ENCODE results near the gene ZNF524.

Gene ZNF524

GRCh38 chr19:55619286-55619685 lies 19.2 kb downstream of the ZNF524 start:
- no peak overlapping the region for H3K4me3 ChIP-seq (ENCODE audit: low read length)
- H3K27me3 ChIP-seq (ENCODE audit: insufficient read depth, low read length, poor library complexity): no peaks in the 10 kb centered on the region
- H3K36me3 ChIP-seq (ENCODE audit: control insufficient read depth, insufficient read depth, low read length): peaks cover 4% of the 10 kb centered on the region
- no peaks in the 10 kb centered on the region for H3K79me2 ChIP-seq (ENCODE audit: control insufficient read depth, insufficient read depth, low read length)
- no peak overlapping the region for H3K9ac ChIP-seq (ENCODE audit: low read length)
- H3K4me1 ChIP-seq (ENCODE audit: control insufficient read depth, low read depth, low read length): no peaks in the 10 kb centered on the region
- no peak overlapping the region for H4K5ac ChIP-seq (ENCODE audit: low read length)
- H2BK15ac ChIP-seq (replicated peaks; ENCODE audit: low read depth): no peak overlapping the region
- H3K27ac ChIP-seq (ENCODE audit: low read depth, low read length): no peak overlapping the region
- no peak for DNase-seq
- H3K4ac ChIP-seq (ENCODE audit: low read depth, low read length): no peak overlapping the region
- H3K18ac ChIP-seq (ENCODE audit: low read length): no peak overlapping the region
- H2AK5ac ChIP-seq (ENCODE audit: low read length): no peak overlapping the region
- H3K23ac ChIP-seq (ENCODE audit: low read length): no peak overlapping the region
- no peak overlapping the region for H4K8ac ChIP-seq (ENCODE audit: low read depth, low read length)
- H2BK5ac ChIP-seq (ENCODE audit: low read length): no peak overlapping the region
- no CpG with 5 or more reads among the region's 3 CpGs for WGBS (ENCODE audit: extremely low coverage, insufficient coverage, low lambda C conversion rate)
- H3K79me1 ChIP-seq (ENCODE audit: low read length): peaks cover 3% of the 10 kb centered on the region
- no peak overlapping the region for H2BK120ac ChIP-seq (ENCODE audit: low read depth, low read length)
- no peak overlapping the region for H3K4me2 ChIP-seq (ENCODE audit: low read length)
- H3K56ac ChIP-seq (ENCODE audit: low read length): no peak overlapping the region

GRCh38 chr19:55620410-55621204 lies 20.5 kb downstream of the ZNF524 start:
- H2BK15ac ChIP-seq (replicated peaks; ENCODE audit: low read depth): no peak overlapping the region
- WGBS (ENCODE audit: extremely low coverage, insufficient coverage, low lambda C conversion rate): no CpG with 5 or more reads among the region's 12 CpGs
- H2BK5ac ChIP-seq (ENCODE audit: low read length): no peak overlapping the region
- no peak overlapping the region for H3K4me3 ChIP-seq (ENCODE audit: low read length)
- no peak overlapping the region for H3K23ac ChIP-seq (ENCODE audit: low read length)
- no peaks in the 10 kb centered on the region for H3K79me2 ChIP-seq (ENCODE audit: control insufficient read depth, insufficient read depth, low read length)
- H4K8ac ChIP-seq (ENCODE audit: low read depth, low read length): no peak overlapping the region
- no peaks in the 10 kb centered on the region for H3K27me3 ChIP-seq (ENCODE audit: insufficient read depth, low read length, poor library complexity)
- no peak overlapping the region for H3K56ac ChIP-seq (ENCODE audit: low read length)
- no peak for DNase-seq
- no peak overlapping the region for H2AK5ac ChIP-seq (ENCODE audit: low read length)
- no peaks in the 10 kb centered on the region for H3K4me1 ChIP-seq (ENCODE audit: control insufficient read depth, low read depth, low read length)
- peaks cover 2% of the 10 kb centered on the region for H3K36me3 ChIP-seq (ENCODE audit: control insufficient read depth, insufficient read depth, low read length)
- H3K4ac ChIP-seq (ENCODE audit: low read depth, low read length): no peak overlapping the region
- H3K9ac ChIP-seq (ENCODE audit: low read length): no peak overlapping the region
- no peak overlapping the region for H3K4me2 ChIP-seq (ENCODE audit: low read length)
- no peak overlapping the region for H3K27ac ChIP-seq (ENCODE audit: low read depth, low read length)
- no peak overlapping the region for H3K18ac ChIP-seq (ENCODE audit: low read length)
- H2BK120ac ChIP-seq (ENCODE audit: low read depth, low read length): no peak overlapping the region
- H3K79me1 ChIP-seq (ENCODE audit: low read length): peaks cover 3% of the 10 kb centered on the region
- H4K5ac ChIP-seq (ENCODE audit: low read length): no peak overlapping the region

GRCh38 chr19:55621205-55621672 lies 21.2 kb downstream of the ZNF524 start:
- H3K79me1 ChIP-seq (ENCODE audit: low read length): peaks cover 3% of the 10 kb centered on the region
- peaks cover 2% of the 10 kb centered on the region for H3K36me3 ChIP-seq (ENCODE audit: control insufficient read depth, insufficient read depth, low read length)
- no peak overlapping the region for H3K18ac ChIP-seq (ENCODE audit: low read length)
- no peaks in the 10 kb centered on the region for H3K79me2 ChIP-seq (ENCODE audit: control insufficient read depth, insufficient read depth, low read length)
- no peak overlapping the region for H2AK5ac ChIP-seq (ENCODE audit: low read length)
- H3K23ac ChIP-seq (ENCODE audit: low read length): no peak overlapping the region
- DNase-seq: no peak
- no peak overlapping the region for H4K8ac ChIP-seq (ENCODE audit: low read depth, low read length)
- no peak overlapping the region for H3K9ac ChIP-seq (ENCODE audit: low read length)
- H3K27ac ChIP-seq (ENCODE audit: low read depth, low read length): no peak overlapping the region
- WGBS (ENCODE audit: extremely low coverage, insufficient coverage, low lambda C conversion rate): no CpG with 5 or more reads among the region's 9 CpGs
- H2BK120ac ChIP-seq (ENCODE audit: low read depth, low read length): no peak overlapping the region
- H3K4me1 ChIP-seq (ENCODE audit: control insufficient read depth, low read depth, low read length): no peaks in the 10 kb centered on the region
- H2BK15ac ChIP-seq (replicated peaks; ENCODE audit: low read depth): no peak overlapping the region
- H3K56ac ChIP-seq (ENCODE audit: low read length): no peak overlapping the region
- no peak overlapping the region for H3K4ac ChIP-seq (ENCODE audit: low read depth, low read length)
- H3K4me2 ChIP-seq (ENCODE audit: low read length): no peak overlapping the region
- H3K4me3 ChIP-seq (ENCODE audit: low read length): no peak overlapping the region
- no peak overlapping the region for H4K5ac ChIP-seq (ENCODE audit: low read length)
- H3K27me3 ChIP-seq (ENCODE audit: insufficient read depth, low read length, poor library complexity): no peaks in the 10 kb centered on the region
- no peak overlapping the region for H2BK5ac ChIP-seq (ENCODE audit: low read length)

- Histone ChIP-seq H3K23ac (ENCODE audit: low read length) (no peak overlapping the region), H3K9ac (ENCODE audit: low read length) (no peak overlapping the region), H3K79me2 (ENCODE audit: control insufficient read depth, insufficient read depth, low read length) (no peaks in the 10 kb centered on the region), H3K79me1 (ENCODE audit: low read length) (peaks cover 3% of the 10 kb centered on the region), H3K27me3 (ENCODE audit: insufficient read depth, low read length, poor library complexity) (no peaks in the 10 kb centered on the region), H3K36me3 (ENCODE audit: control insufficient read depth, insufficient read depth, low read length) (peaks cover 2% of the 10 kb centered on the region), H3K56ac (ENCODE audit: low read length) (no peak overlapping the region), H3K27ac (ENCODE audit: low read depth, low read length) (no peak overlapping the region), H2BK120ac (ENCODE audit: low read depth, low read length) (no peak overlapping the region), H2AK5ac (ENCODE audit: low read length) (no peak overlapping the region), H3K4me3 (ENCODE audit: low read length) (no peak overlapping the region), H3K4me2 (ENCODE audit: low read length) (no peak overlapping the region), H3K18ac (ENCODE audit: low read length) (no peak overlapping the region), H3K4ac (ENCODE audit: low read depth, low read length) (no peak overlapping the region), H2BK5ac (ENCODE audit: low read length) (no peak overlapping the region), H4K8ac (ENCODE audit: low read depth, low read length) (no peak overlapping the region), H3K4me1 (ENCODE audit: control insufficient read depth, low read depth, low read length) (no peaks in the 10 kb centered on the region), H2BK15ac (replicated peaks; ENCODE audit: low read depth) (no peak overlapping the region), H4K5ac (ENCODE audit: low read length) (no peak overlapping the region)
- DNase-seq: no peak
- WGBS (ENCODE audit: extremely low coverage, insufficient coverage, low lambda C conversion rate): no CpG with 5 or more reads among the region's 55 CpGs
These were observed 21.7 kb downstream of the ZNF524 start for GRCh38 chr19:55621673-55622231.

- H2BK5ac ChIP-seq (ENCODE audit: low read length): no peak overlapping the region
- WGBS (ENCODE audit: extremely low coverage, insufficient coverage, low lambda C conversion rate): no CpG with 5 or more reads among the region's 40 CpGs
- H3K4ac ChIP-seq (ENCODE audit: low read depth, low read length): no peak overlapping the region
- H3K9ac ChIP-seq (ENCODE audit: low read length): no peak overlapping the region
- no peak overlapping the region for H4K5ac ChIP-seq (ENCODE audit: low read length)
- no peak for DNase-seq
- H3K4me2 ChIP-seq (ENCODE audit: low read length): no peak overlapping the region
- H3K27ac ChIP-seq (ENCODE audit: low read depth, low read length): no peak overlapping the region
- H3K56ac ChIP-seq (ENCODE audit: low read length): no peak overlapping the region
- H3K36me3 ChIP-seq (ENCODE audit: control insufficient read depth, insufficient read depth, low read length): peaks cover 1% of the 10 kb centered on the region
- no peak overlapping the region for H4K8ac ChIP-seq (ENCODE audit: low read depth, low read length)
- no peaks in the 10 kb centered on the region for H3K79me2 ChIP-seq (ENCODE audit: control insufficient read depth, insufficient read depth, low read length)
- H2BK120ac ChIP-seq (ENCODE audit: low read depth, low read length): no peak overlapping the region
- H3K4me1 ChIP-seq (ENCODE audit: control insufficient read depth, low read depth, low read length): no peaks in the 10 kb centered on the region
- H3K79me1 ChIP-seq (ENCODE audit: low read length): peaks cover 3% of the 10 kb centered on the region
- H3K18ac ChIP-seq (ENCODE audit: low read length): no peak overlapping the region
- H2BK15ac ChIP-seq (replicated peaks; ENCODE audit: low read depth): no peak overlapping the region
- no peak overlapping the region for H2AK5ac ChIP-seq (ENCODE audit: low read length)
- no peaks in the 10 kb centered on the region for H3K27me3 ChIP-seq (ENCODE audit: insufficient read depth, low read length, poor library complexity)
- H3K23ac ChIP-seq (ENCODE audit: low read length): no peak overlapping the region
- no peak overlapping the region for H3K4me3 ChIP-seq (ENCODE audit: low read length)
These were observed 22.3 kb downstream of the ZNF524 start for GRCh38 chr19:55622242-55622969.

Measured in mesendoderm (in vitro differentiated cells).